ENCODE data around the gene GLIPR1L1. TPM values are rescaled to one million over a fixed set of nuclear protein-coding genes. Genes with fewer than 3 reads are reported as not detected.

The GLIPR1L1 gene
- total RNA-seq, 4 donors from 2014 or later: not detected

DNA sequence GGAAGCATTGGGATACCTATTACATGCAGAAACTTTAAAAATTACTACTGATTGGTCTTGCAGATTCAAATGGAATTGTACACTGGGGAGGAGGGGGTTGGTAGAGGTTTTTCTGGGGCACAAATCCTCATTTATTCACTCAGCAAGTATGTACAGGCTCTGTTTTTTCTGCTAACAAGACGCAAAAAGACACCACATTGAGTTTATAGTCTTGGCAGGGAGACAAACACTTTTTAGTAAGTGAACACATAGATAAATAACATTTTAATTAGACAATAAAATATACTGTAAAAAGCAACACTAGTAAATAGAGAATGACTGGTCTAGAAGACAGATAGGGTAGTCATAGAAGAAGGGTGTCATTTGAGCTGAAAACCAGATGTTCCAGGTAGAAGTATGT lies 80.2 kb downstream of the GLIPR1L1 start:
- H3K27ac ChIP-seq: no peak overlapping the region
- no peaks in the 10 kb centered on the region for H3K9me3 ChIP-seq
- DNase-seq (ENCODE audit: low spot score in 2 of 2): no peak
- H3K36me3 ChIP-seq: no peaks in the 10 kb centered on the region
- no peaks in the 10 kb centered on the region for H3K4me1 ChIP-seq
- no peaks in the 10 kb centered on the region for H3K27me3 ChIP-seq
- 47% methylated on average over 1 of the region's 1 CpG for WGBS
- no peak overlapping the region for H3K4me3 ChIP-seq
- TF ChIP-seq POLR2AphosphoS5 (IDR thresholded peaks at IDR 0.05) (no peak), CTCF (IDR thresholded peaks at IDR 0.05) (no peak)

GRCh38 chr12:75419841-75420240 lies 85.4 kb downstream of the GLIPR1L1 start:
- no peak for DNase-seq (ENCODE audit: low spot score in 2 of 2)
- 83% methylated on average over 2 of the region's 2 CpGs for WGBS

More at GRCh38 chr12:75419841-75420240, 85.4 kb downstream of the GLIPR1L1 start:
- H3K36me3 ChIP-seq: no peaks in the 10 kb centered on the region
- no peaks in the 10 kb centered on the region for H3K27me3 ChIP-seq
- H3K4me3 ChIP-seq: no peak overlapping the region
- no peaks in the 10 kb centered on the region for H3K9me3 ChIP-seq
- H3K4me1 ChIP-seq: no peaks in the 10 kb centered on the region
- no peak overlapping the region for H3K27ac ChIP-seq
- no peak for TF ChIP-seq POLR2A (IDR thresholded peaks at IDR 0.05)
- no peak for TF ChIP-seq POLR2AphosphoS5 (IDR thresholded peaks at IDR 0.05)
- TF ChIP-seq CTCF (IDR thresholded peaks at IDR 0.05): no peak
- no peak for TF ChIP-seq EP300 (IDR thresholded peaks at IDR 0.05)

Other genes with a start within 250 kb of the GLIPR1L1 start
- under 1 TPM in 1 of 4 donors, not detected in 3; 0.21 TPM for gene KCNC2, start 124.8 kb upstream of the GLIPR1L1 start, total RNA-seq
- 10 to 100 TPM in 2 of 4 donors, 1 to 10 TPM in 2; 2.6 to 19.4 (median 8.4) TPM for gene CAPS2, start 4.3 kb upstream of the GLIPR1L1 start, total RNA-seq
- 1 to 10 TPM in 3 of 4 donors, under 1 TPM in 1; 0.60 to 3.1 (median 2.3) TPM for gene GLIPR1L2, start 56.4 kb downstream of the GLIPR1L1 start, total RNA-seq
- 1 to 10 TPM; 1.8 to 6.7 (median 4.4) TPM for gene GLIPR1, start 146.1 kb downstream of the GLIPR1L1 start, total RNA-seq
- 10 to 100 TPM; 34.6 to 56.5 (median 39.1) TPM for gene KRR1, start 176.9 kb downstream of the GLIPR1L1 start, total RNA-seq